ENCODE results near the gene CBLN1. TPM values are rescaled to one million over a fixed set of nuclear protein-coding genes. Genes with fewer than 3 reads are reported as not detected.
A peak's percentile ranks its signal among the peaks of the same experiment; 100 is the strongest.

Gene CBLN1
- total RNA-seq, 1 experiment from 2014 or later = 0.44 TPM

DNA sequence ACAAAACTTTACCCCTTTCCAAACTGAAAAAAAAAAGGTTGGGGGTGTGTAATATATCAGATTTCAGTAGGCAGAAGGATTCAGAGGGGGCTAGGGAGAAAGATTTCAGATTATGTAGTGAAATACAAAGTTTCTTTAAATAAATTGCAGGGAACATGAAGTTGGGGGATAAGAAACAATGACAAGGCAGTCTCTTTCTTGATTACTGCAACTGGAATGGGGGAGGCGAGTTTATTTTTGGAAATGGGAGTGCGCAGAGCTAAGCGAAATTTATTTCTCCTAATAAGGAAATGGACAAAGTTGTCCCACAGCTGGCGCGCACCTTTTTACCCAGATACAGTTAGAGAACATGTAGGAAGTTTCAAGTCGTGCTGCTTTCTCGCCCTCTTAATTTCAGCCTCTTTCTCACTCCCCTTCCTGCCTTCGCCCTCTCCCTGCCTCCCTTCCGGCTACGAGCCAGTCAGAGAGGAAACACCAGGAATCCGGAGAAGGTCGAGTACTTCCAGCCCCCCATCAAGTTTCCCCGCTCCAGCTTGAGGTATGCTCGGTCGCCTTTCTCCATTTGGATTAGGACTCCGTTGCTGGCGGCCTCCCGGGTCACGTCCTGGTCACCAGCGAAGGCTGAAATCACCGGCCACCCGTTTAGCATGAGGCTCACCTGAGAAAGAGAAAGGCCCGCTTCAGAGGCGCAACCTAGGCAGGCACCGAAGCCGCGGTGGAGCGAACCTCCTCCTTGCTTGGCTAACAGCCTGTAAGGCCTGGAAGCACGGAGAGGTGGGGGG is 2.5 kb downstream of the CBLN1 start:
- in situ Hi-C loops (cut with HindIII; ENCODE audit: low sequenced_read_pairs) = no loop called here
- DNase-seq (ENCODE audit: low spot score) = peak; percentile 61

GRCh38 chr16:49278567-49278827 is 3.1 kb downstream of the CBLN1 start:
- DNase-seq (ENCODE audit: low spot score) = peak; percentile 35
- in situ Hi-C loops (cut with HindIII; ENCODE audit: low sequenced_read_pairs) = no loop called here

DNA sequence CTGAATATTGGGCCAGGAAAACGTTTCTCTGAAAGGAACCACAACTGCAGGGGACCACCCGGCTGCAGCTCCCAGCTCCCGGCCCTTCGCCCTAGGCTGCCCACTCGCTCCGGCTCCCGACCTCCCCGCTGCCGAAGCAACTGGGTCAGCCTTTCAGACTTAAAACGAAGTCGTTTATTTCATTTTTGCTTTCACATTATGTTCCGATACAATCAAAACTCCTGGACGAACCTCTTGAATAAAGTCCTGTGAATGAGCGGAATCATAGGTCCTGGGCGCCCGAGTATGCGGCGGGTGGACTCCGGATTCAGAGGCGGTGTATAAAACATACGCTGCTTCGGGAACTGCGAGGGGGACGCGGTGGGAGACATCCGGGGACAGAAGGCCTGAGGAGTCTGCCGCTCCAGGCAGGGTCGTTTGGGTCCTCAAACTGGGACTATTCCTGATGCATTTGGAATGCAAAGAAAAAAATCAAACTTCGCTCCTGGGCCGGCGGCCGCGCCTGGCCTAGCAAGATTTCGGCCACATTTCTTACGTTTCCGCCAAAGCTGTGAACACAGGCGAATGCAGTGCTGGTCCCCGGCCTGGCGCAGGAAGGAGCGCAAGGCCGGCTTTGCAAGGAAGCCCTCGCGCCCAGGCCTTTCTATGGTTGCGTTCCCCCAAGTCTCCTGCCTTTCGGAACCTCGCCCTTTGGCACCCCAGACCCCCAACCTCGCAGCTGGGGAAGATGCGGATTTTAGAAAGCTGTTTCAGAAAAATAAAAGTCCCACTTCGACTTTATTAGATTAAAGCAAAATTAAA is 3.7 kb downstream of the CBLN1 start:
- peak; percentile 43 for DNase-seq (ENCODE audit: low spot score)
- in situ Hi-C loops (cut with HindIII; ENCODE audit: low sequenced_read_pairs) = no loop called here

- in situ Hi-C loops (cut with HindIII; ENCODE audit: low sequenced_read_pairs) = no loop called here
- DNase-seq (ENCODE audit: low spot score) = peak; percentile 57
These were observed 4.3 kb downstream of the CBLN1 start for GRCh38 chr16:49277386-49277742.

GRCh38 chr16:49276646-49277385 is 4.8 kb downstream of the CBLN1 start:
- in situ Hi-C loops (cut with HindIII; ENCODE audit: low sequenced_read_pairs) = no loop called here
- DNase-seq (ENCODE audit: low spot score) = peak; percentile 81

GRCh38 chr16:49275870-49276269 is 5.8 kb downstream of the CBLN1 start:
- DNase-seq (ENCODE audit: low spot score) = no peak
- in situ Hi-C loops (cut with HindIII; ENCODE audit: low sequenced_read_pairs) = no loop called here

DNA sequence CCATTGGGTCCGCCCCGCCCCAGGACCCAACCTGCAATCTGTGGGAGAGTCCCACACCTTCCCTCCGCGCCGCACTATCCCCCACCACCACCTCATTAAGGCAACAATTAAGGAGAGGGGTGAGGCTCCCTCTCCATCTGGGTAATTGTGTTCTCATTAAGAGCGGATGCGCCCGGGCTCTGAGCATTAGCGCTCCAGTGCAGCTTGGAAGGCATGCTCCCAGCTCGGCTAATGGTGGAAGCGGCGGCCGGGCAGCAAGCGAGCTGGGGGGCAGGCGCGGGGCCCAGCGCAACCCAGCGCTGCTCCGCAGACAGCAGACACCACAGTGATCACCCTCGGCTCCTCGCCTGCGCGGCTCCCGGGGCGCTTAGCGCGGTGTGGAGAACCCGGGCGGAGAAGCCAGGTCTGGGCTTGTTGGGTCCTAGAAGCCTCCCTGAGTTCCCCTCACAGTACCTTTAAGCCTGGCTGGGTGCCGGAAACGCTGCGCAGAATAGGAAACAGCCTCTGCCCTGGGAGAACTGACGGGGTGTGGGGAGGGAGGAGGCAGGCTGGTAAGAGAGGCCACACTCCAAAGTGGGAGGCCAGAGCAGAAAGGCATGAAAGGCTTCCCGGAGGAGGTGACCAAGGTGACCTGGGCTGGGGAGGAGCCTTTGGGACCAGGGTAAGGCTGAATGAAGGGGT is 6.4 kb downstream of the CBLN1 start:
- in situ Hi-C loops (cut with HindIII; ENCODE audit: low sequenced_read_pairs) = no loop called here
- DNase-seq (ENCODE audit: low spot score) = peak; percentile 74

GRCh38 chr16:49274591-49274990 is 7.0 kb downstream of the CBLN1 start:
- no peak for DNase-seq (ENCODE audit: low spot score)
- in situ Hi-C loops (cut with HindIII; ENCODE audit: low sequenced_read_pairs) = no loop called here

DNA sequence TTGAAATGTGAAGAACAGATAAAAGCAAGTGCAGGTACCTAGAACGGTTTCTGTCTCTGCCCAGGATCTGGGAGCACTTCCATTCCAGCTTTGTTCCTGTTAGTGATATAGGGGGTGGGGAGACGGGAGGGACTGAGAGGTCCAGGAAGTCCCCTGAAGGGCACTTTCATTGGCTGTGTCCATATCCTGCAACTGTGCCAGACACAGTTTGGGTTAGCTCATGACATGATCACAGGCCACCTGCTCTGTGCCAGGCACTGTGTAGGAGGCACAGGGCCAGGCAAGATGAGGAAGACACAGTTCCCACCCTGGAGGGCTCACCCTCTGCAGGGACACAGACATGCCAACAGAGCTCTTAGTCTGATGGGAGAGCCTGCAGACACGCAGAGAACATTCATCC is 7.9 kb downstream of the CBLN1 start:
- DNase-seq (ENCODE audit: low spot score) = peak; percentile 98
- in situ Hi-C loops (cut with HindIII; ENCODE audit: low sequenced_read_pairs) = no loop called here

DNA sequence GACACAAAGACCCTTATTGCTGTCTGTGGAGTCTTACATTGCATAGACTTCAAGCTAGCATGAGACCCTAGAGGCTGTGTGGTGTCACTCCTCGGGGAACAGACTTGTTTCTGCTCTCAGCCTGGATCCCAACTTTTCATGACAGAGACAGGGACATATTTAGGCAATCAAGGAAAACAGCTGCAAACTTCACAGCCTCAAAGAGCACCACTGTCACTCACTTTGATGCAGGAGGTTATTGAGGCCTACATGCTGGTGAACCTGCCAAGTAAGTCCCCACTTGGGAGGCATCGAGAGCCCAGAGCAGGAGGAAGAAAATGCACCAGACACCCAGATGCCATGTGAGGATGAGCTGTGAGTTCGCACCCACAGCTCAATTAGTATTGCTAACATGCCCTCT is 10.3 kb downstream of the CBLN1 start:
- no peak for DNase-seq (ENCODE audit: low spot score)
- in situ Hi-C loops (cut with HindIII; ENCODE audit: low sequenced_read_pairs) = no loop called here

DNA sequence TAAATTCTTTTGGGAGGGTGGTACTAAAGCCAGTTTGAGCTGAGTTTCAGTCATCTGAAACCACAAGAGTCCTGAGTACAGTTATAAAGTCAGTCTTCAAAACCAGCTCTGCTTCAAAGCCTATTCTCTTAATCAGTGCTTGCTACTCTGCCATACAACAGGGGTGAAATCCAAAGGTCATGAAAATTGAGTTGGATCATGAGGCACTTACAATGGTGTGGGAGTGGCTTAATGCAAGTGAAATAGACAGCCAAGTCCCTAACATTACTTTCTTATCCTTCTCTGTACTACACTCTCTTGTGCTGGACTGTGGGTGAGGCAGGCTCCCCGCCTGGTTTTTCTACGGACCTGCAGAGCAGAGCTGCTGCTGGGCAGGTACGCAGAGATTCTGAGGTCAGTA is 12.4 kb downstream of the CBLN1 start:
- in situ Hi-C loops (cut with HindIII; ENCODE audit: low sequenced_read_pairs) = no loop called here
- peak; percentile 52 for DNase-seq (ENCODE audit: low spot score)

GRCh38 chr16:49268667-49269066 is 13.0 kb downstream of the CBLN1 start:
- in situ Hi-C loops (cut with HindIII; ENCODE audit: low sequenced_read_pairs) = no loop called here
- DNase-seq (ENCODE audit: low spot score) = peak; percentile 33

DNA sequence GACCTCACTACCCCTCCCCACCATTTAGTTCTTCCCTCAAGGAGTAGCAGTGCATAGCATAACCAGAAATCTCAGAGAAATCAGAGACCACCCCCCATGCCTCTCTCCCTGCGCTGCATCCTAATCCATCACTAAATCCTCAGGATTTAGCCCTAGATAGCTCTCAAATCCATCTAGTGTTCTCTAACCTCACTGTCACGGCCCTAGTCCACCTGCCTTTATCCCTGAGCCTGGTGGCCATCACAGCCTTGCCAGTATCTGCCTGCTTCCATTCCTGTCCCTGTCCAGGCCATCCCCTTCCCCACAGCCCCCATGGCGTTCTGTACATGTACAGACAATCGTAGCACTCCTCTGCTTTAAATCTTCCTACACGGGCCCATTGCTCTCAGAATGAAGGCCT is 19.1 kb downstream of the CBLN1 start:
- in situ Hi-C loops (cut with HindIII; ENCODE audit: low sequenced_read_pairs) = no loop called here
- no peak for DNase-seq (ENCODE audit: low spot score)

DNA sequence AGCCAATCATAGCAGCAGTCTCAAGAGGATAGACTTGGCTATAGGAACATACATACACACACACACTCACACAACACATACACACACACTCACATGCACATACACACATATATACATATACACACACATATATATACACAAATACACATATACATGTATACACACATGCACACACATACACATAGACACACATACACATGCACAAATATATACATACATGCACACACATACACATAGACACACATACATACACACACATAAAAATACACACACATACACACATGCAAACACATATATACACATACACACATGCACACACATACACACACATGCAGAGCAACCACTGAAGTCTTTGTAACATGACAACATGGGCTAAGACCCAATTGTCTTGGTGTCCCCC is 19.7 kb downstream of the CBLN1 start:
- no peak for DNase-seq (ENCODE audit: low spot score)
- in situ Hi-C loops (cut with HindIII; ENCODE audit: low sequenced_read_pairs) = no loop called here

DNA sequence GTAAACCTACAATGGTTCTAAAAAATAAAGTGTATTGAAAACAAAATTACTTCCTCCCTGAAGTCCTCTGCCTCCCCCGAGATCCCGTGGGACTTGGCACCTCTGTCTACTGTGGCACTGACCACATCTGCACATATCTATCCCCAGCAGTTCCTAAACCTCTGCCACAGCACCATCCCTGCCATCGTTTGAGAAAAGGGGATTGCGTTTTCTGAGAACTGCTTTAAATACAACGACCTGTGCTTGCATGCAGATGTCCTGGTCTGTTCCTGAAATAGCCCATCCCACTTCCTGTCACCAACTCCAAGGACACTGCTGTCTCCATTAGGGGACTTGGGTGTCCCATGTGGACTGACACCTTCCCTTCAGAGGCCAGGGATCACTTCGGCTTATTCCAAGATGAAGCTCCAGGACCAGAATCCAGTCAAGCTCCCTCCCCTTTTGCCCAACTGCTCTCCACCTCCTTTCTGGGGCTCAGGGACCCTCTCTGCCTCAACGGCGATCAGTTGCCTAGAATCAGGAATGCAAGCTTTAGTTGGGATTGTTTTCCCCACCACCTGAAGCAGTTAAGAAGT is 20.6 kb downstream of the CBLN1 start:
- peak; percentile 19 for DNase-seq (ENCODE audit: low spot score)
- in situ Hi-C loops (cut with HindIII; ENCODE audit: low sequenced_read_pairs) = no loop called here

GRCh38 chr16:49260253-49260652 is 21.4 kb downstream of the CBLN1 start:
- in situ Hi-C loops (cut with HindIII; ENCODE audit: low sequenced_read_pairs) = no loop called here
- DNase-seq (ENCODE audit: low spot score) = no peak

DNA sequence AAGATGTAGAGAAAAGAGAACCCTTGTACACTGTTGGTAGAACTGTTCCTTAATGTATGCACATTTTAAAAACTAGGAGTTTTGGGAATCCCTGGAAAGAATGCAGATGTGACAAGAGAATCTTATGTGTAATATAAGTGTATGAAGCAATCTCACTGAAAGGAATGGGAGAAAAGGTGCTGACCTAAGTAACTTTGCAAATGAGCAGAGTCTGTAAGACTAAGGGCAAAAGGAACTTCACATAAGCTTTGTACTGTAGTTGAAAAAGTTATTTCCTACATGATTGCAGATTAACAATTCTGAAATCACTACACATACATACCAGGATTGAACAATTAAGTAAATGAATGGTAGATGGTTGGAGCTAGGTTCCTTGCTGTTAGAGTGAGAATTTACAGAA is 22.3 kb downstream of the CBLN1 start:
- in situ Hi-C loops (cut with HindIII; ENCODE audit: low sequenced_read_pairs) = no loop called here

DNA sequence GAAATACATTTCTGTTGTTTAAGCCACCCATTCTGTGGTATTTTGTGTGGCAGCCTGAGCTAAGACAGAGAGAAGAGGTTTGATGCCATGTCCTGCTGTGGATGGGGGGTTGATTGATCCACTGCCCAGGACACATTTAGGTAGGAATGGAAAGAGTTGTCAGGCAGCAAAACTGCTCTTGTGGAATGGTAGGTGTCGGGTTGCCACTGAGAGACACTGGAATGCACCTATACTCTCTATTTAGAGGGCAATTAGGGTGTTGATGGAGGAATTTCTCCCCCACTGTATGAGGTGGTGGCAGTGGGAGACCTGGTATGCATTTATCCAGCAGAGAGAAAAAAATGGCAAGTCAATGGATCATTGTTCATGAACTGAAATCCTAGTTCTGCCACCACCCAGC is 30.9 kb downstream of the CBLN1 start:
- in situ Hi-C loops (cut with HindIII; ENCODE audit: low sequenced_read_pairs) = no loop called here
- no peak for DNase-seq (ENCODE audit: low spot score)

More for the DNA sequence above, 22.3 kb downstream of the CBLN1 start:
- no peak for DNase-seq (ENCODE audit: low spot score)

DNA sequence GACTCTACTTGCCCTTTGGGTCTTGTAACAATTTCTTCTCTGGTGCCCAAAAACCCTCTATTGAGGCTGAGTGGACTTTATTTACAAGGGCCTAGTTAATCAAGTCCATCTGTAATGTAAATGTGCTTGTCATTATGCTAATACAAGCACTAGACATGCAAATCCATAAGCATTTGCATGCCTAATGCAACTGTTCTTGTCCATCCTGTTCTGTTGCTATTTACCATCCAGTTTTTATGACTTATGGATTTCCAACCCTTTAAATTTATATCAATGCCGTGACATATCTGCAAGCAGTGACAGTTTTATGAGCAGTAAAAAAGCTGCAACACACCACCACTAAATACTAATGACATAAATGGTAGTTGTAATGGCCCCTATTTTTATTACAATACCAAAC is 33.4 kb downstream of the CBLN1 start:
- in situ Hi-C loops (cut with HindIII; ENCODE audit: low sequenced_read_pairs) = no loop called here
- DNase-seq (ENCODE audit: low spot score) = no peak
